Peyer's patch (tissue), 4 donors: ENCODE data around the gene ETV5.

Source experiments
- POLR2A ChIP-seq, 2 donors: fragments of 450-650 bp; IDR thresholded peaks; one replicate each; pipeline ENCODE4 v1.5.1; 2017; ENCODE audit warnings: antibody characterized with exemption in 2 of 2, mild to moderate bottlenecking in 2 of 2, moderate library complexity in 2 of 2
- TF ChIP-seq, protein P1 (sequence below), 6 experiments: fragments of 450-650 bp in 4 of 6; fragments of 200-600 bp in 2 of 6; sonication (generic) in 1 of 6; IDR thresholded peaks; one replicate each; pipeline ENCODE4 v1.5.1; 2017 to 2019; ENCODE audit warnings: antibody characterized with exemption in 6 of 6, mild to moderate bottlenecking in 3 of 6, moderate library complexity in 1 of 6

DNA sequence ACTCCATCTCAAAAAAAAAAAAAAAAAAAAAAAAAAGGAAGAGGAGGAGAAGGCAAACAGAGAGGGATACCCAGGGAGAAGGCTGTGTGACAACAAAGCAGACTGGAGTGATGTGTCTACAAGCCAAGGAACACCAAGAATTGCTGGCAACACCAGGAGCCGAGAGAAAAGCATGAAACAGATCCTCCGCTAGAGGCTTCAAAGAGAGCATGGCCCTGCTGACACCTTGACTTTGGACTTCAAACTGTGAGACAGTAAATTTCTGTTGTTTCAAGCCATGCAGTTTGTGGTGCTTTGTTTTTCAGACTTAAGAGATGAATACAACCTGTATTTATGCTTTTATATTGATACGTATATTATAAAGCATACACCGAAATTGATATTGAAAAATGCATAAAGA, 96.8 kb downstream of the ETV5 start:
- TF ChIP-seq, protein P1, sequence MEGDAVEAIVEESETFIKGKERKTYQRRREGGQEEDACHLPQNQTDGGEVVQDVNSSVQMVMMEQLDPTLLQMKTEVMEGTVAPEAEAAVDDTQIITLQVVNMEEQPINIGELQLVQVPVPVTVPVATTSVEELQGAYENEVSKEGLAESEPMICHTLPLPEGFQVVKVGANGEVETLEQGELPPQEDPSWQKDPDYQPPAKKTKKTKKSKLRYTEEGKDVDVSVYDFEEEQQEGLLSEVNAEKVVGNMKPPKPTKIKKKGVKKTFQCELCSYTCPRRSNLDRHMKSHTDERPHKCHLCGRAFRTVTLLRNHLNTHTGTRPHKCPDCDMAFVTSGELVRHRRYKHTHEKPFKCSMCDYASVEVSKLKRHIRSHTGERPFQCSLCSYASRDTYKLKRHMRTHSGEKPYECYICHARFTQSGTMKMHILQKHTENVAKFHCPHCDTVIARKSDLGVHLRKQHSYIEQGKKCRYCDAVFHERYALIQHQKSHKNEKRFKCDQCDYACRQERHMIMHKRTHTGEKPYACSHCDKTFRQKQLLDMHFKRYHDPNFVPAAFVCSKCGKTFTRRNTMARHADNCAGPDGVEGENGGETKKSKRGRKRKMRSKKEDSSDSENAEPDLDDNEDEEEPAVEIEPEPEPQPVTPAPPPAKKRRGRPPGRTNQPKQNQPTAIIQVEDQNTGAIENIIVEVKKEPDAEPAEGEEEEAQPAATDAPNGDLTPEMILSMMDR (IDR thresholded peaks at IDR 0.05), result peak in 3 of 6 experiments; percentile 38 to 39 (median 38)
- no peak for TF ChIP-seq POLR2A (IDR thresholded peaks at IDR 0.05)
